Hematopoietic multipotent progenitor cell treated with erythropoietin and hydrocortisone succinate and interleukin-3 and kit ligand, for 6 days (in vitro differentiated cells): ENCODE results near the gene MAPT.
"Not testable (repeated sequence)": the region's sequence is repeated elsewhere in the genome, so short reads cannot be mapped to it uniquely, and the experiment has no call there.

Experiments
- DNase-seq: peaks from one replicate; pipeline ENCODE4 v3.0.0-alpha.2; 2015

MAPT gene

GRCh38 chr17:45902892-45903346, 8.6 kb downstream of the MAPT start:
- DNase-seq: peak; percentile 27

- DNase-seq: no peak
Observed at GRCh38 chr17:45904866-45905265, 10.5 kb downstream of the MAPT start.

DNA sequence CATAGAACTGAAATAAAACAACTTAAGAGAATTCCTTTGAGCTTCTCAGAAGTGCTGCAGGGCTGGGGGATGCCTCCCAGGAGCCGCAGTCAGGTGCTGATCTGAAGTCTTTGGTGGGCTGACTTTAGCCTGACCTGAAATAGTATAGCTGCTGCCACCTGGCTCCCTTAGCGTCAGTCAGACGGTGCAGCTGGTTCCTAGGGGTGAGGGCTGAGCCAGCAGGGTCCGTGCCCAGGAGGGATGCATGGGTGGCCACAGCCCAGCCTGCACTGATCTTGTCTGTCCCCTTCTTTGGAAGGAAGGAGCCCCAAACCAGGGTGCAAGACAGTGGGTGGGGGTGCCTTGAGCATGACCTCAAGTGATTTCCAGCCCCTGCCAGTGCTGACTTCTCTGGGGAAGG, 11.5 kb downstream of the MAPT start:
- DNase-seq: no peak

- no peak for DNase-seq
Observed at GRCh38 chr17:45906237-45906636, 11.9 kb downstream of the MAPT start.

GRCh38 chr17:45906927-45907622, 12.7 kb downstream of the MAPT start:
- DNase-seq: no peak

DNA sequence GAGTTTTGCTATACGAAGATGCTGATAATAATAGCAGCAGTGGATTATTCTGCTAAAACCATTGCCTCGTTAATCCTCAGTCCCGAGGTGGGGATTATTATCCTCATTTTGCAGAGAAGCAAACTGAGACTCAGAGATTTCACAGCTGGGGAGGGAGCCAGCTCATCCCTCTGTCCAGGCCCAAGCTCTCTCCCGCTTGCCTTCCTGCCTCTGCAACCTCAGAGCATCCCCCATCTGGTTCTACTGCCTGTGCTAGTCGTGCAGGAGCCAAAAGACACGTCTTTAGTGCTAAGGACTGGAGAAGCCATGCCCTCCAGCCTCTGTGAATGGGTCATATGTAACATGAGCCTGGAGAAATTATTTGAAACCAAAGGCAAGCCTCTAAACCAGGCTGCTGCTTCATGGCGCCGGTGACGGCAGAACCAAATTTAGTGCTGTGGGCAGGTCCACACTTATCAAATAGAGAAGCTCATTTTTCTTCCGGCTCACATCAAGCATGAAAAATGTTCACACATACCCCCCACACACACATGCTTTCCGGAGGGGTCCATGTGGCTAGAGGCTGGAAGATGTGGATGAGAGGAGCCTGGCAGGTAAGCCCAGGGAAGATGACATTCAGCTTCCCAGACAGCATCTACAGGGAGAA, 13.5 kb downstream of the MAPT start:
- no peak for DNase-seq

DNA sequence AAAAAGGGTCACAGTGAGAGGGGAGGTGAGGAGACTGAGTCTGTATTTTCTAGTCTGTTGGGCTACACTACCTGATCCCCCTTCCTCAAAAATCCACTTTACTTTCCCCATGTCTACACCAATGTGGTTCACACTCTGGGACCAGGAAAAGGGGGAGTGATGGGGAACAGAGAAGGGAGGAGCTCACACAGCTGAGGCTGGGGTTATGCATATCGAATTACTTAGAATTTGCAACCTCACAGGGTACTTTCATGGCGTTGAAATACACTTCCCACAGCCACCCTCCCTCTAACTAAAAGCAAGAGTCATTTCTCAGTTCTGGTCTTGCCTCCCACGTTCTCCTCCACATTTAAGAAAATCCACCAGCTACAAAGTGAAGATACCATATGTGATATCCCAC, 14.1 kb downstream of the MAPT start:
- DNase-seq: no peak

DNA sequence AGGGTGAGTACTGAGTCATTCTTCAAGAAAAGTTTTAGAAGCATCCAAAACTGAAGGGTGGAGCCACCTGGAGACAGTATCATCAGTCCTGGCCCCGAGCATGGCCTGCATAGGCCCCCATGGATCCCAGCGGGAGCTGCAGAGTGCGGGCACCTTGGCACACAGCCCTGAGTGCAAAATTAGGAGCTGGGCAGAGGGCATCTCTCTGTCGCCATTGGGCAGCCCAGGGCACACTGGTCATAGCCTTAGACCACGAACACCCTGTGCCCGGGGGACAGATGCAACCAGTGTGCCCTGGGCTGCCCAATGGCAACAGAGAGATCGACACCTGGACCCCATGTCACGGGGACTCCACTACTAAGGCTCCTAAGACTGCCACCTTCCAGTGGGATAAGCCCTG, 14.6 kb downstream of the MAPT start:
- no peak for DNase-seq

- DNase-seq: no peak
Observed at GRCh38 chr17:45910667-45911066, 16.3 kb downstream of the MAPT start.

DNA sequence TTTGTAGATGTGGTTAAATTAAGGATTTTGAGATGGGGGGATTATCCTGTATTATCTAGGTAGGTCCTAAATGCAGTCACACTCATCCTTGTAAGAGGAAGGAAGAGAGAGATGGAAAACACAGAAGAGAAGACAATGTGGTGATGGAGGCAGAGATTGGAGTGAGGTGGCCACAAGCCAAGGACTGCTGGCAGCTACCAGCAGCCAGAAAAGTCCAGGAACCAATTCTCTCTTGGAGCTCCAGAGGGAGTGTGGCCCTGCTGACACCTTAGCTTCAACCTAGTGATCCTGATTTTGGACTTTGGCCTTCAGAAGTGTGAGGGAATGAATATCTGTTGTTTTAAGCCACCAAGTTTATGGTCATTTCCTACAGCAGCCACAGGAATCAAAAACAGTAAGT, 18.0 kb downstream of the MAPT start:
- DNase-seq: no peak

DNA sequence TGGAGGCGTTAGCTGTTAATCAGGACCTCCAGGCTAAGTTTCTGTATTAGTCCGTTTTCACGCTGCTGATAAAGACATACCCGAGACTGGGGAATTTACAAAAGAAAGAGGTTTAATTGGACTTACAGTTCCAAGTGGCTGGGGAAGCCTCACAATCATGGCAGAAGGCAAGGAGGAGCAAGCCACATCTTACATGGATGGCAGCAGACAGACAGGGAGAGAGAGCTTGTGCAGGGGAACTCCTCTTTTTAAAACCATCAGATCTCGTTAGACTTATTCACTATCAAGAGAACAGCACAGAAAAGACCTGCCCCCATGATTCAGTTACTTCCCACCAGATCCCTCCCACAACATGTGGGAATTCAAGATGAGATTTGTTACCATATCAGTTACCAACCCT, 18.7 kb downstream of the MAPT start:
- not testable (repeated sequence) for DNase-seq

DNA sequence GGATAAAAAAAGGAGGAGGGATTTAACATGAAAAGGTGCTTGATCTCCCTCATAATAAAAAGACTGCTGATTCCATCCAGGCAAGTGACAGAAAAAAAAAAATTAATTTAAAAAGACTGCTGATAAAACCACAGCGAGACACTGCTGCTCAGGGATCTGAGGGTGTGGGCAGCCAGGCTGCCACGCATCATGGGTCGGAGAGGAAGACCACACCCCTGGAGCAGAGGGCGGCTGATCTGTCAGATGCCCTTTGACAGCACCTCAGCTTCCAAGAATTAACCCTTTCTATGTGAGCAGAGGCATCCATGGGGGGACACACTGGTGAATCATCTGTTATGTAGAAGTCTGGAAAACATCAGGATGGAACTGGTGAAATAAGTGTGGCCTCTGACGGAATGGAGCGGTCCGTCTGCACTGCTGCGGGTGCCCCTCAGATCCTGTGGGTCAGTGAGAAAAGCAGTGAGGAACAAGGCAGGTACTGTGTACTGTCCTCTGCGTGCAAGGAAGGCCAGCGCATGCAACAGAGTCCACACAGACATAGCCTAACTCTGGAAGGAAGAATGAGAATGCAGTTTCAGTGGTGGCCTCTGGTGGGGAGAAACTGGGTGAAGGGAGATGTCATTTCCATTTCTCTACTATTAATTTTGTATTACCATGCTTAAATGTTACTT, 19.8 kb downstream of the MAPT start:
- DNase-seq: peak; percentile 74

DNA sequence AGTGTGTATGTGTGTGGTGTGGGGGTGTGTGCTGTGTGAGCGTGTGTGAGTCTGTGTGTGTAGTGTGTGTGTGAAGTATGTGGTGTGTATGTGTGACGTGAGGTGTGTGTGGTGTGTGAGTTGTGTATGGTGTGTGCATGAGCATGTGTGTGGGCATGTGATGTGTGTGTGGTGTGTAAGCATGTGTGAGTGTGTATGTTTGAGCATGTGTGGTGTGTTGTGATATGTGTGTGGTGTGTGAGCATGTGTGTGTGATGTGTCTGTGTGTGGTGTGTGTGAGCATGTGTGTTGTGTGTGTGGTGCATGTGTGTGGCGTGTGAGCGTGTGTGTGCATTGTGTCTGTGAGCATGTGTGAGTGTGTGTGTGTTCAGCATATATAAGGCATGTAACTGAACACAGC, 20.9 kb downstream of the MAPT start:
- DNase-seq: no peak

- no peak for DNase-seq
Observed at GRCh38 chr17:45917081-45917480, 22.7 kb downstream of the MAPT start.

- DNase-seq: no peak
Observed at GRCh38 chr17:45918241-45918745, 23.9 kb downstream of the MAPT start.

DNA sequence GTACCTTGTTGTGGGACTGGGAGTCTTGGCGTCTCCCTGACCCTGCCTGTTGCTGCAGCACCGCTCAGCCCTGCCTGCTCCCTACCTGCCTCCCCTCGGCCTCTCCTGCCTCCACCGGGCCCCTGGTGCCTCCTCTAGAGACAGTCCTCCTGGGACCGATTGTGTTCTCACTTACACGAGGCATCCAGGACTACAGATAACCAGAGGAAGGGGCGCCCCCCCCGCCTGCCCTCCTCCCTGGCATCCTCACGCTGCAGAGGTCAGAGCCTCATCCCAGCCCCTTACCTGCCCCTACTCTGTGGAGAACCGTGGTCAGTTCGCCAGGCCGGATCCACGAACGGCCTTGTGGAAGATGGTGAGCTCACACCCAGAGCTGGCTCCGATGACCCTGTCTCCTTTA, 24.8 kb downstream of the MAPT start:
- no peak for DNase-seq

DNA sequence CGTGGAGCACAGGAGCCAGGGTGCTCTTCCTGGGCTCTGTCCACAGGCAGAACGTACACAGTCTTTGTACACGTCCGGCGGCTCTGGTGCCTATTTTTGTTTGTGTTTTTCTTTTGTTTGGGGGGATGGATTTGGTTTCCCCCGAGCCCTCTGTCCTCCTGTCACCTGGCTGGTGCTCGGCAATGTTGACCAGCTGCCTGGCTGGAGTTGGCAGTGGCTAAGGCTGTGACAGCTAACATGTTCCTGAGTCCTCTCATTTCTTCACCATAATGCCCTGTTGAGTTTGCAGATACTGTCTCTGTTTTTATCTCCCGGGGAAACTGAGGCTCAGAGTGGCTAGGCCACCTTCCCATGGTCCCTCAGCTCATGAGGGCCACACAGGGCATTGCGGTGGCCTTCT, 25.7 kb downstream of the MAPT start:
- no peak for DNase-seq

DNA sequence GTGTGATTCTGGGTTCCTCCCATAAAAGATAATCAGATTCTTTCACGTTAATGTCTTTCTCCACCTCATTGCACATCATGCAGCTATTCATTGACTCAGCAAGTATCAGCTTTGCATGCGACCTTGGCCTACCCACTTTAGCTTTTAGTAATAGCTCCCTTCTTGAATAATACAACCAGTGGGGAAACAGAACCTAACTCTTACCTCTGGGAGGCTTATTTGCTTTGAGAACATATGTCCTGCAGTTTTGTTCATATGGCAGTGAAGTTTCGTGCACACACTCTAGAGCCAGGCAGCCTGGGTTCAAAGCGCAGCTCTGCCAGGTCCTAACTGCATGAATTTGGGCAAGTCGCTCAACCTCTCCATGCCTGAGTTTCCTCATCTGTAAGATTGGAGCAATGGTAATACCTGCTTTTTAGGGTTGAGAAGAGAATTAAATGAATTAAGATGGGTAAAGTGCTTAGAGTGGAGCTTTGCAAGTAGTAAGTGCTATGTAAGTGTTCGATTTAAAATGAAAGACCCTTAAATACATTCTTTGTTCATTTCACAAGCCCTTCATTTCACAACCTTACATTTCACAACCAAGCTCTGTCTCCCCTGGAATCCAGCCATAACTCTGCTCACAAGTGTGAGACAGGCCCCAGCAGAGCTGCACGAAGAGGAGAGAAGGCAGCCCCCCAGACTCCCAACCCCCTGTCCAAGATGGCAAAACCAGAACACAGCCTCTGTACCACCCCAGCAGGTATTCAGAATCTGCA, 29.3 kb downstream of the MAPT start:
- DNase-seq: peak; percentile 52

DNA sequence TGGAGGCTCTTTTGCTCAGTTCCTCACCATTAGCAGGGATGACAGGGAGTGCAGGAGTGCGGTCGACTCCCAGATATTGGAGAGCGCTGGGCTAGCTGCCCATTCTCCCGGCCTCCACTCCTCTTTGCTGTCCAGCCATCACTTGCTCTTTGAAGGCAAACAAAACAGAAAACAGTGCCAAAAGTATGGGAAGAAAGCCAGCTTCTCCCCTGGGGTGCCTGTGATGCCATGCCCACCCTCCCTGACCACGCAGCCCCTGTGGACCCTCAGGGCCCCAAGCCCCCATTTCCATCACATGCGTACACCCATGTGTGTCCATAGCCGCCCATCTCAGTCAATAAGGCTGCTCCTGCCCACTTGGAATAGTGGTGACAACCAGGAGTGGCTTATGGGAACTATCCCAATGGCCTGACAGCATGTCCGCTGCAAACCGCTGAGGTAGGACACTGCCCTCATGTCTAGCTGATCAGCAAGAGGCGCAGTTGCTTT, 30.0 kb downstream of the MAPT start:
- no peak for DNase-seq

DNA sequence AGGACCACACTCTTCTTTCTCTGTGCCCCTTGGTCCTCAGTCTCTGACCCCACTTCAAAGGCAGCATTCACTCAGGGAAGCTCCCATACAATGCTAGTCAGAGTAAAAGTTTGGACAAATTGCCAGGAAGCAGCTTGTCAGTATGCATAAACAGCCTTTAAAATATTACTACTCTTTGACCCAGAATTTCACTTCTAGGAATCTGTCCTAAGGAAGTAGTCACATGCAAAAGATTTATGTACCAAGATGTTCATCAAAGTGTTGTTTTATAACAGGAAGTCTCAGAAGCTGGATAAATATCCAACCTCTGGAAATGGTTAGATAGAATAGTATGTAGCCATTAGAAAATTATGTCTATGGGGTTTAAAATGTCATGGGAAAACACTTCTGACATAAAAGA, 31.0 kb downstream of the MAPT start:
- no peak for DNase-seq

DNA sequence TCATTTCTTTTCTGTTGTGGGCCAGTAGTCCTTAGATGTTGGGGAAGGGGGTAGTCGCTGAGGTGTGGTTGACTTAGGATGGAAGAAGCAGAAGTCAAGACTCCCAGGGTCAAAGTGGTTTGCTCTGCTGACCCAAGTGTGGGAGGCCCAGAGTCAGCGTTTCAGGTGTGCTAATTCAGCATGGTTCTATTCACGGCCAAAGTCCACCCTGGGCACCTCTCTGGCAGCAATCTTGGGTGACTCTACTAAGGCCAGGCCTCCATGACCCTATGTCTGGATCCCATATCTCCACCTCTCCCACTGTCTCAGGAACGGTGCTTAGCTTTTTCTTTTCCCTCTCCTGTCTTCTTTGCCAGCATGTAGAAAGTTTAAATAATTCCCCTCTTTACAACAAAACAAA, 32.9 kb downstream of the MAPT start:
- no peak for DNase-seq

DNA sequence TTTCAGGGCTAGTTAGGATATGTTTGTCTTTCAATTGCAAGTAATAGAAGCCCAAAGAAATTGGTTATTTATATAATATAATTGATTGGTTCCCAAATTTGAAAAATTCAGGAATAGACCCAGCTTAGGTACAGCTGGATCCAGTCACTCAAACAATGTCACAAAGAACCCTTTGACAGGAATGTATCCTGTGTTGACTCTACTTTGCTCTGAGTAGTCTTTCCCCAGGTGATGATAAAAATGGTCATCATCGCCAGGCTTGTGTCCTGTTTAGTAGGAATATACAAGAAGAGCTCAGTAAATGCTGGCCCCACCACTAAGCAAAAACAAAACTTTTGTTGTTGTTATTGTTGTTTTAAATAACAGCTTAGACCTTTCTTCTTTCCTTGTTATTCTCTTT, 35.0 kb downstream of the MAPT start:
- no peak for DNase-seq

- DNase-seq: no peak
Observed at GRCh38 chr17:45930420-45930951, 36.1 kb downstream of the MAPT start.
